Measurements from ENCODE around the gene GOLGA5. TPM values are rescaled to one million over a fixed set of nuclear protein-coding genes. Genes with fewer than 3 reads are reported as not detected.

Gene GOLGA5
- total RNA-seq, 6 experiments from 2014 or later: 20.0 to 35.6 (median 28.8) TPM

GRCh38 chr14:92786427-92786756 is 7.7 kb upstream of the GOLGA5 start:
- Histone ChIP-seq H3K36me3 (no peaks in the 10 kb centered on the region), H3K27ac (no peak overlapping the region), H3K4me3 (no peak overlapping the region), H3K9me3 (no peaks in the 10 kb centered on the region), H3K27me3 (no peaks in the 10 kb centered on the region), H3K4me1 (no peaks in the 10 kb centered on the region)
- DNase-seq (no peak), ATAC-seq (no peak)
- intact Hi-C loops (cut with DNase I): no loop called here
- whole genome bisulfite sequencing (ENCODE audit: insufficient coverage, low coverage, low lambda C conversion rate, missing lambda C conversion rate): 93% methylated on average over 1 of the region's 1 CpG
- no peak for TF ChIP-seq CTCF (IDR thresholded peaks at IDR 0.05)
- TF ChIP-seq POLR2A (IDR thresholded peaks at IDR 0.05): no peak

DNA sequence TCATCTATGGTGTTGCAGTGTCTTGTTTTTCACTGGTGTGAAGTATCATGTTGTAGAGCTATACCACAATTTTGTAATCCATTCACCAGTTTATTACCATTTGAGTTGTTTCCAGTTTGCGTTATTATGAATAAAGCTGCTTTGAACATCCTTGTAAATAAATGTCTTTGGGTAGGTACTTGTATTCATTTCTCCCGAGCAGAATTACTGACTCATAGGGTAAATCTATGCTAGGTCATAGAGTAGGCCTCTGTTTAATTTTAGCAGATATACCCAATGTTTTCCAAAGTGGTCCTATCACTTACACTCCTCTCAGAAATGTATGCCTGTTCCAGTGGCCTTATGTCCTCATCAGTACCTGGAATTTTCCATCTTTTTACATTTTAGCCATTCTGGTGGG is 6.6 kb upstream of the GOLGA5 start:
- H3K4me1 ChIP-seq: no peaks in the 10 kb centered on the region
- H3K9me3 ChIP-seq: no peaks in the 10 kb centered on the region
- ATAC-seq (no peak), DNase-seq (no peak)
- no peaks in the 10 kb centered on the region for H3K27me3 ChIP-seq
- no peak overlapping the region for H3K27ac ChIP-seq
- TF ChIP-seq CTCF (IDR thresholded peaks at IDR 0.05): no peak
- no peak for TF ChIP-seq POLR2A (IDR thresholded peaks at IDR 0.05)
- no peaks in the 10 kb centered on the region for H3K36me3 ChIP-seq
- WGBS (ENCODE audit: insufficient coverage, low coverage, low lambda C conversion rate, missing lambda C conversion rate): 81% methylated on average over 2 of the region's 2 CpGs
- intact Hi-C loops (cut with DNase I): no loop called here
- H3K4me3 ChIP-seq: no peak overlapping the region

- Histone ChIP-seq H3K4me1 (no peaks in the 10 kb centered on the region), H3K27ac (no peak overlapping the region), H3K9me3 (no peaks in the 10 kb centered on the region), H3K36me3 (no peaks in the 10 kb centered on the region), H3K27me3 (no peaks in the 10 kb centered on the region), H3K4me3 (no peak overlapping the region)
- ATAC-seq (no peak), DNase-seq (no peak)
- TF ChIP-seq CTCF (IDR thresholded peaks at IDR 0.05) (no peak), POLR2A (IDR thresholded peaks at IDR 0.05) (no peak)
- intact Hi-C loops (cut with DNase I): no loop called here
Observed at GRCh38 chr14:92789457-92790089, 4.5 kb upstream of the GOLGA5 start.

DNA sequence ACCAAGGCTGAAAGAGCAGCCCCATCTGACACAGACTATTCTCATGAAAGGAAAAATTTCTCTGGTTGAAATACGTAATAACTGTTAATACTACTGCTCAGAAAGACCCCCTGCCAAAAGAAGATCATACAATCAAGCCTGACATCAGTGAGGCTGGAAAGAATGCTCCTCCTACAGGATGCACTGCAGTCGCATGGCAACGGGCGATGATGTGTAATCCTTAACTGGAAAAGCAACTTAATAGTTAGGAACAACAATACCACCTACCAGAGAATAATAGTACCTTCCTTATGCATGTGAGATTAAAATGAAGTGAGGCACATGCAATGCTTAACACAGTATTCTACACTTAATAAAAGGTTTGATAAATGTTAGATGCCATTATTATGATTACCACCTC is 1.2 kb upstream of the GOLGA5 start:
- H3K36me3 ChIP-seq: peaks cover 0 to 5% (median 0%) of the 10 kb centered on the region in 4 donors
- 70% methylated on average over 4 of the region's 4 CpGs for WGBS (ENCODE audit: insufficient coverage, low coverage, low lambda C conversion rate, missing lambda C conversion rate)
- no peaks in the 10 kb centered on the region for H3K27me3 ChIP-seq
- no peak overlapping the region for H3K27ac ChIP-seq
- no peak for DNase-seq
- no peak overlapping the region for H3K4me3 ChIP-seq
- peaks cover 0 to 22% (median 7%) of the 10 kb centered on the region in 4 donors for H3K4me1 ChIP-seq
- no peak for TF ChIP-seq CTCF (IDR thresholded peaks at IDR 0.05)
- no peak for TF ChIP-seq POLR2A (IDR thresholded peaks at IDR 0.05)
- intact Hi-C loops (cut with DNase I): no loop called here
- no peaks in the 10 kb centered on the region for H3K9me3 ChIP-seq
- no peak for ATAC-seq

DNA sequence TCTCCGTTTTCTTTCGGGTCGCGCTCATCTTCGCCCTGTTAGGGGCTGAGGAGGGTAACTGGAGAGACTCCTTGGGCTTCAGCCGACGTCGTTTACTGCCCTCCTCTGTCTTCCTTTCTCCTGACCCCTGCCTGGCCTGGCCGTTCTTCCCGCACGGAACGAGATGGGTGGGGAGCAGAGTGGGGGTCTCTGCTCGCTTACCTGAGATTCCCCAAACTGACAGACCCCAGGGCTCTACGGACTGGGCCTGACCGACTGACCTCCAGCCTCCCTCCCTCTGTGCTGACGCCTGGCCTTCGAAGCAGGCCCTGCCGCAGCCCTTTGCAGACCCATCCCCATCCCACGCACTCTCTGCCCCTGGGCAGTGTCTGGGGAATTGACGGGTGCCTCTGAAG is 439 bp downstream of the GOLGA5 start:
- DNase-seq (no peak), ATAC-seq (peak in 3 of 4 donors; percentile 1 to 6 (median 5))
- Histone ChIP-seq H3K27ac (peak overlapping the region; percentile 80 to 90 (median 86)), H3K27me3 (no peaks in the 10 kb centered on the region), H3K4me3 (peak overlapping the region; percentile 81 to 97 (median 96)), H3K4me1 (peaks cover 0 to 34% (median 8%) of the 10 kb centered on the region in 4 donors), H3K9me3 (no peaks in the 10 kb centered on the region), H3K36me3 (peaks cover 0 to 5% (median 0%) of the 10 kb centered on the region in 4 donors)
- TF ChIP-seq POLR2A (IDR thresholded peaks at IDR 0.05) (peak; percentile 5), CTCF (IDR thresholded peaks at IDR 0.05) (no peak)
- under 1% methylated on average over 15 of the region's 20 CpGs for WGBS (ENCODE audit: insufficient coverage, low coverage, low lambda C conversion rate, missing lambda C conversion rate)
- intact Hi-C loops (cut with DNase I): no loop called here

All from right lobe of liver (tissue), 6 donors.